Subcutaneous adipose tissue (tissue), 4 donors: Measurements from ENCODE around the gene ATF7. TPM values are rescaled to one million over a fixed set of nuclear protein-coding genes. Genes with fewer than 3 reads are reported as not detected.

ENCODE experiments used
- CTCF ChIP-seq: fragments of 450-650 bp; IDR thresholded peaks from one replicate; pipeline ENCODE4 v1.5.1; 2016; ENCODE audit warnings: low read depth, mild to moderate bottlenecking, control low read depth, antibody characterized with exemption, moderate library complexity
- total RNA-seq, 4 donors: library from RNA; depleted of rRNA; stranded (reverse); fragments of >200 nt; gene quantifications; one replicate each; pipeline ENCODE4 v1.1.0, GENCODE V29; 2016

The ATF7 gene
- total RNA-seq, 4 donors from 2014 or later = 32.0 to 49.7 (median 43.7) TPM

DNA sequence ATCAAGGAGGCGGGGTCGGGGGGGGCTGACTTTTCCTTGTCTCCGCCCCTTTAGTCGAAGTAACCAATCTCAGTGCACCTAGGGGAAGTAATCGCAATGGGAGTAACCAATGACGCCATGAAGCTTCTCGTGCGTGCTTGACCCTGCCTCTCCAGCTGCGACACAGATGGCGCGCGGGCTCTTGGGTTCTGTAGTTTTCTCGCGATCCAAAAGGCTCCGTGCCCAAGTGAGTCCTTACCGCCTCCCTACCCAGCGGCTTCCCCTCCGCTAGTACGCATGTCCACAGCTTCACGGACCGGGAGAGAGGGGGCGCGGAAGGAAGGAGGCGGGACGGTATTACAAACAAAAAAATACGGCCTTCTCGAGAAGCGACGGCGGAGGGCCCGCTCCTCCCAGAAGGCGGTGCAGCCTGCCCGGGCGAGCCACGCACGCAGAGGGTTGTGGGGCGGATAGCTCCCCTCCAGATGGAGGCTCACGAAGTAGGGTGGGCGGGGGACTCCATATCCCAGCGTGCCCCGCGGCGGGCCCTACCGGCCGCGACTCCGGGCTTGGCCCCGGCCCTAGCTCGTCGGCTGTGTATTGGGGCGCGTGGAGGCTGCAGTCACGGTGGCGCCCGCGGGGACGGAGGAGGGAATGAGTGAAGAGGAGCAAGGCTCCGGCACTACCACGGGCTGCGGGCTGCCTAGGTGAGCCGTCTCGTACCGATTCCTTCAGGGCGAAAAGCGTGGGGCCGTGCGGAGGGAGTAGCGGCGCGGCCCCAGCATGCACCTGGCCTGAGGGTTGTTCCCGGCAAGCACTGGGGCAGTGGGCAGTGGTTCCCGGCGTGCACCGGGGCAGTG, 125.2 kb downstream of the ATF7 start, which contains the start of gene TARBP2:
Gene TARBP2 (plus strand): TSS at position 508 of the 839 bp plus-strand sequence. CDS start 126 bp downstream, at position 634.
- TF ChIP-seq CTCF = no peak

DNA sequence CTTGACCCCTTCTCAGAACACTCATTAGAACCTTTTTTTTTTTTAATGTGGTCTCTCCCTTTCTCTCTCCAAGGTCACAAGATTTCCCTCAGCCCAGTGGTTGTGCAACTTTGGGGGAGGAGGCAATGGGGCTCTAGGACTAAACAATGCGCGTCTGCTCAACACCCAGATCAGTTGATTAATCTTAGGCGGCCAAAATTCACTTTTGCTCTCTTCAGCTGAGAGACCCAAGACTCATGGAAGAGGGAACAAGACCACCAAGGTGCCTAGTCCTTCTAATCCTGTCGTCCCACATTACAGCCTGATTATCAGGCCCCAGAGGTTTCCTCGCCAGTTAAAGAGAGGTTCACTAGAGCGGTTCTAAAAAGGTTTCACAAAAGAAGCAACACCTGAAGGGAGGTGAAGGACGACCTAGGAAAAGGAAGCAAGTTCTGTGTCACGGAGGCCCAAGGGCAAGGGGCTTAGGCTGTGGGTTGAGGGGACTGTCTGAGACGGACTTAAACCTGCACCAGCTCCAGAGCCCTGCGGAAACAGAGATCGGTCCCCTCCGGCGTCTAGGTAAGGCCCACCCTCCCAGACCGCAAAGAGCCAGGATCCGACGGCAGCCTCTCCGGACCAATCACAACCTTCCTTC, 125.9 kb downstream of the ATF7 start:
- no peak for TF ChIP-seq CTCF

DNA sequence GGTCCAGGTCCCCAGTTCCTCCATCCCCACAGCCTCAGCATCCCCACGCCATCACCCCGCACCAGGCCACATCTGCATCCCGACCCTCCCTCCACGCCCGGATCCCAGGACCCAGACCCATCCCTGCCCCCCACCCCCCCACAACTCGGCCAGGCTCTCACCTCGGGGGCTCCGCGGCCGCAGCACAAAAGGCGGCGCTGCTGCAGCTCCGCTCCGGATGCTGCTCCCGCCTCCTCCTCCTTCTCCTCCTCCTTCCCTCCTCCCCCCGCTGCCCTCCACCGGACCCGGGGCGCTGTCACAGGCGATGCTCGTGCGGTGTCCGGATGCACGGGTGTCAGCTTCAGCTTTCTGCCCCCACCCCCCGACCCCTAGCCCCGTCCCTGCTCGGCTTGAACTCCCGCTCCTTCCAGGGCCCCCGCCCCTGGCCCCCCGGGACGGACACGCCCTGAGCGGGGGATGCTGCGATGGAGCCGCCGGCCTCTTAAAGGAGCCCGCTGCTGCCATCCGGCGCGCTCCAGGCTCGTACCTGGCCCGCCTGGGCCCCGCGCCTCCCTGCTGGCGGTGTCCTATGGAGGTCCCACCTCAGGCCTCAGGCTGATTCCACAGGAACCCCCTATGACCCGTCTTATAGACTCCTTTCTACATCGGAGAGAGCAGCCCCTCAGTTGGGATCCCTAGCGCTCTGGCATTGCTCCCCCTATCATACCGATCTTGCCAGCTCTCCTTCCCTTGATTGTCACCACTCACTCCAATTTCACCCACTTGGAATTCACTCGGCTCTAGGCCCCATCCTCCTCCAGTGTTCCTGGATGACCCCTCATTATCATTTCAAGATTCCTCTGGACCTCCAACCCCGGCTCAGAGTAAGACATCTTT, 126.7 kb downstream of the ATF7 start, which contains the start of gene MAP3K12:
Gene MAP3K12 (minus strand): TSS at position 193 of the 876 bp plus-strand sequence. CDS start 12,067 bp downstream, outside the sequence.
- TF ChIP-seq CTCF = no peak

- no peak for TF ChIP-seq CTCF
Observed at GRCh38 chr12:53498235-53498630, 127.9 kb downstream of the ATF7 start.

GRCh38 chr12:53497461-53497860, 128.7 kb downstream of the ATF7 start:
- no peak for TF ChIP-seq CTCF

DNA sequence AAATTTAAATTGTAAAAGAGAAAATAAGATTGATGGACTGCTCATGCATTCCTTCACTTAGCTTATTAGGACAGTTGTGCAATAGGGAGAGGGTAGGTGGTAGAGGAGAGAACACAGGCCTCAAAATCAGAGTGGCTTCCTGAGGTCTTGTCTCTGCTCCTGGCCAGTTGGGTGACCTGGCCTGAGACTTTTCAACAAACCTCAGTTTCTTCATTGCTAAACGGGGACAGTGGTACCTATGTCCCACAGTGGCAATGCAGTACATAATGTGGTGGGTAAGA, 129.5 kb downstream of the ATF7 start:
- TF ChIP-seq CTCF = no peak
